ENCODE measurements around the gene SH2D1A.
"Not testable (repeated sequence)": the region's sequence is repeated elsewhere in the genome, so short reads cannot be mapped to it uniquely, and the experiment has no call there.

The SH2D1A gene

GRCh38 chrX:124354648-124355047 is 8.3 kb downstream of the SH2D1A start:
- no peak for DNase-seq (ENCODE audit: low read depth in 2 of 2)

- no peak for DNase-seq (ENCODE audit: low read depth in 2 of 2)
Observed at GRCh38 chrX:124358800-124359383, 12.5 kb downstream of the SH2D1A start.

- no peak for DNase-seq (ENCODE audit: low read depth in 2 of 2)
Observed at GRCh38 chrX:124362072-124362471, 15.7 kb downstream of the SH2D1A start.

GRCh38 chrX:124362761-124363160 is 16.4 kb downstream of the SH2D1A start:
- DNase-seq (ENCODE audit: low read depth in 2 of 2) = no peak

- no peak for DNase-seq (ENCODE audit: low read depth in 2 of 2)
Observed at GRCh38 chrX:124369722-124370121, 23.4 kb downstream of the SH2D1A start.

GRCh38 chrX:124373348-124373747 is 27.0 kb downstream of the SH2D1A start:
- no peak for DNase-seq (ENCODE audit: low read depth in 2 of 2)

- no peak for DNase-seq (ENCODE audit: low read depth in 2 of 2)
Observed at GRCh38 chrX:124378643-124379042, 32.3 kb downstream of the SH2D1A start.

GRCh38 chrX:124383354-124383753 is 37.0 kb downstream of the SH2D1A start:
- DNase-seq (ENCODE audit: low read depth in 2 of 2) = no peak

- no peak for DNase-seq (ENCODE audit: low read depth in 2 of 2)
Observed at GRCh38 chrX:124386401-124386800, 40.0 kb downstream of the SH2D1A start.

GRCh38 chrX:124388562-124388961 is 42.2 kb downstream of the SH2D1A start:
- peak; percentile 29 to 33 for DNase-seq (ENCODE audit: low read depth in 2 of 2)

GRCh38 chrX:124392794-124393193 is 46.4 kb downstream of the SH2D1A start:
- DNase-seq (ENCODE audit: low read depth in 2 of 2) = no peak

- no peak for DNase-seq (ENCODE audit: low read depth in 2 of 2)
Observed at GRCh38 chrX:124393238-124393637, 46.9 kb downstream of the SH2D1A start.

- DNase-seq (ENCODE audit: low read depth in 2 of 2) = no peak
Observed at GRCh38 chrX:124393659-124394058, 47.3 kb downstream of the SH2D1A start.

GRCh38 chrX:124395145-124395880 is 49.0 kb downstream of the SH2D1A start:
- DNase-seq (ENCODE audit: low read depth in 2 of 2) = no peak

GRCh38 chrX:124401696-124402095 is 55.3 kb downstream of the SH2D1A start:
- DNase-seq (ENCODE audit: low read depth in 2 of 2) = no peak

GRCh38 chrX:124405868-124406267 is 59.5 kb downstream of the SH2D1A start:
- no peak for DNase-seq (ENCODE audit: low read depth in 2 of 2)

GRCh38 chrX:124406294-124407014 is 60.1 kb downstream of the SH2D1A start:
- DNase-seq (ENCODE audit: low read depth in 2 of 2) = peak; percentile 38 to 56

- DNase-seq (ENCODE audit: low read depth in 2 of 2) = no peak
Observed at GRCh38 chrX:124407226-124407625, 60.9 kb downstream of the SH2D1A start.

- not testable (repeated sequence) for DNase-seq (ENCODE audit: low read depth in 2 of 2)
Observed at GRCh38 chrX:124408380-124408779, 62.0 kb downstream of the SH2D1A start.

- no peak for DNase-seq (ENCODE audit: low read depth in 2 of 2)
Observed at GRCh38 chrX:124413244-124413643, 66.9 kb downstream of the SH2D1A start.

- DNase-seq (ENCODE audit: low read depth in 2 of 2) = no peak
Observed at GRCh38 chrX:124414281-124414680, 67.9 kb downstream of the SH2D1A start.

GRCh38 chrX:124415115-124415800 is 68.9 kb downstream of the SH2D1A start:
- DNase-seq (ENCODE audit: low read depth in 2 of 2) = no peak
